ENCODE data around the gene CACNA1C. TPM values are rescaled to one million over a fixed set of nuclear protein-coding genes. Genes with fewer than 3 reads are reported as not detected.
A peak's percentile ranks its signal among the peaks of the same experiment; 100 is the strongest.

CACNA1C gene
- total and polyA plus RNA-seq, 2 of the 4 experiments (the other 2 are of a cell fraction) = 1.6 to 2.6 TPM

- in situ Hi-C loops (cut with MboI; ENCODE audit: low sequenced_read_pairs) (no loop called here), dilution Hi-C loops (cut with HindIII; ENCODE audit: low sequenced_read_pairs, unreplicated experiment) (no loop called here), intact Hi-C loops (cut with micrococcal nuclease) (loop anchor here (5.0 kb wide), 1 partner anchor 99 kb away; no protein-coding TSS in a partner anchor)
- Histone ChIP-seq H2BK15ac (ENCODE audit: low read depth, low read length) (no peak overlapping the region), H3K4me3 (ENCODE audit: insufficient read depth, low read depth, low read length) (no peak overlapping the region), H3K27me3 (ENCODE audit: control insufficient read depth, insufficient read depth, low read length) (no peaks in the 10 kb centered on the region), H3K4me1 (ENCODE audit: control insufficient read depth, insufficient read depth, low read length) (no peaks in the 10 kb centered on the region), H4K20me1 (ENCODE audit: insufficient read depth, low read length) (no peaks in the 10 kb centered on the region), H3K23ac (ENCODE audit: low read depth, low read length) (no peak overlapping the region), H3K56ac (ENCODE audit: extremely low read depth, insufficient read depth, low read length) (no peak overlapping the region), H3K9me1 (ENCODE audit: insufficient read depth, low read length) (no peaks in the 10 kb centered on the region), H2AK5ac (ENCODE audit: low read depth, low read length) (no peak overlapping the region), H2AFZ (replicated peaks; ENCODE audit: low read length, poor library complexity) (no peak overlapping the region), H4K8ac (ENCODE audit: low read depth in 2 of 2, low read length in 2 of 2) (no peak overlapping the region), H2BK20ac (ENCODE audit: low read depth, low read length) (no peak overlapping the region), H3K79me1 (ENCODE audit: low read depth in 1 of 2, low read length in 2 of 2) (no peaks in the 10 kb centered on the region), H2BK120ac (ENCODE audit: low read depth, low read length) (no peak overlapping the region), H3K9ac (ENCODE audit: low read depth, low read length) (no peak overlapping the region), H3K18ac (ENCODE audit: low read depth, low read length) (no peak overlapping the region), H4K5ac (ENCODE audit: low read depth, low read length) (no peak overlapping the region), H3K36me3 (ENCODE audit: control insufficient read depth, insufficient read depth, low read length) (peaks cover 28% of the 10 kb centered on the region), H2AK9ac (replicated peaks; ENCODE audit: low read depth, low read length, poor library complexity) (no peak overlapping the region), H3K4me2 (ENCODE audit: low read depth, low read length) (no peak overlapping the region), H2BK5ac (ENCODE audit: low read depth, low read length, poor library complexity, severe bottlenecking) (no peak overlapping the region), H3K9me3 (ENCODE audit: control insufficient read depth, insufficient read depth, low read length) (no peaks in the 10 kb centered on the region), H3K14ac (replicated peaks; ENCODE audit: low read depth, low read length) (no peak overlapping the region), H4K91ac (ENCODE audit: insufficient read depth, low read depth, low read length) (no peak overlapping the region), H3K4ac (ENCODE audit: low read depth, low read length) (no peak overlapping the region), H3K27ac (ENCODE audit: insufficient read depth, low read length) (no peak overlapping the region)
- ATAC-seq (ENCODE audit: low read depth) (peak; percentile 21; the same call in 1 of the 2 replicates), DNase-seq (peak; percentile 30)
- ChIA-PET POLR2A (ENCODE audit: unreplicated experiment) (interaction anchor here (0.6 kb wide), 1 partner anchor 129 kb away, joined by 4 read pairs; no protein-coding TSS in a partner anchor), CTCF (interaction anchor here (1.0 to 1.1 kb wide), 2 partner anchors 10 to 131 kb away, joined by 3 read pairs; no protein-coding TSS in a partner anchor)
- BruUV-seq (replicated peaks) = no TSS peak
- WGBS, 2 experiments (ENCODE audit: extremely low coverage in 2 of 2, insufficient read length in 1 of 2) = no CpG with 5 or more reads among the region's 12 CpGs
- no peak for TF ChIP-seq POLR2A (IDR thresholded peaks at IDR 0.05; ENCODE audit: low read depth, low read length)
- TF ChIP-seq MXI1 (IDR thresholded peaks at IDR 0.05; ENCODE audit: borderline replicate concordance, low read depth, low read length) = no peak
- TF ChIP-seq, protein P1, sequence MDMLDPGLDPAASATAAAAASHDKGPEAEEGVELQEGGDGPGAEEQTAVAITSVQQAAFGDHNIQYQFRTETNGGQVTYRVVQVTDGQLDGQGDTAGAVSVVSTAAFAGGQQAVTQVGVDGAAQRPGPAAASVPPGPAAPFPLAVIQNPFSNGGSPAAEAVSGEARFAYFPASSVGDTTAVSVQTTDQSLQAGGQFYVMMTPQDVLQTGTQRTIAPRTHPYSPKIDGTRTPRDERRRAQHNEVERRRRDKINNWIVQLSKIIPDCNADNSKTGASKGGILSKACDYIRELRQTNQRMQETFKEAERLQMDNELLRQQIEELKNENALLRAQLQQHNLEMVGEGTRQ (IDR thresholded peaks at IDR 0.05; ENCODE audit: low read depth, low read length) = no peak
- no peak for TF ChIP-seq MAFK (IDR thresholded peaks at IDR 0.05; ENCODE audit: low read depth, low read length)
- TF ChIP-seq, protein P2, sequence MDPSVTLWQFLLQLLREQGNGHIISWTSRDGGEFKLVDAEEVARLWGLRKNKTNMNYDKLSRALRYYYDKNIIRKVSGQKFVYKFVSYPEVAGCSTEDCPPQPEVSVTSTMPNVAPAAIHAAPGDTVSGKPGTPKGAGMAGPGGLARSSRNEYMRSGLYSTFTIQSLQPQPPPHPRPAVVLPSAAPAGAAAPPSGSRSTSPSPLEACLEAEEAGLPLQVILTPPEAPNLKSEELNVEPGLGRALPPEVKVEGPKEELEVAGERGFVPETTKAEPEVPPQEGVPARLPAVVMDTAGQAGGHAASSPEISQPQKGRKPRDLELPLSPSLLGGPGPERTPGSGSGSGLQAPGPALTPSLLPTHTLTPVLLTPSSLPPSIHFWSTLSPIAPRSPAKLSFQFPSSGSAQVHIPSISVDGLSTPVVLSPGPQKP (IDR thresholded peaks at IDR 0.05; ENCODE audit: borderline replicate concordance, low read depth, low read length) = no peak
- TF ChIP-seq BHLHE40 (IDR thresholded peaks at IDR 0.05; ENCODE audit: low read depth, low read length) = no peak
- TF ChIP-seq RFX5 (IDR thresholded peaks at IDR 0.05; ENCODE audit: low read depth, low read length) = no peak
- TF ChIP-seq RAD21 (IDR thresholded peaks at IDR 0.05; ENCODE audit: low read length) = no peak
- no peak for TF ChIP-seq CTCF (conservative IDR thresholded peaks at IDR 0.05; ENCODE audit: low read depth, low read length)
- TF ChIP-seq NFE2L2 (IDR thresholded peaks at IDR 0.05; ENCODE audit: low read depth, low read length) = no peak
- no peak for TF ChIP-seq CHD1 (IDR thresholded peaks at IDR 0.05; ENCODE audit: low read depth, low read length)
- TF ChIP-seq CEBPB (IDR thresholded peaks at IDR 0.05; ENCODE audit: low read depth, low read length) = no peak
- no peak for TF ChIP-seq SMC3 (IDR thresholded peaks at IDR 0.05; ENCODE audit: low read depth, low read length)
- no peak for TF ChIP-seq MAZ (IDR thresholded peaks at IDR 0.05; ENCODE audit: borderline replicate concordance, low read depth, low read length)
- TF ChIP-seq RCOR1 (IDR thresholded peaks at IDR 0.05; ENCODE audit: insufficient replicate concordance, low read length) = no peak
Observed at GRCh38 chr12:2683283-2684025, 630.7 kb downstream of the CACNA1C start.

All from IMR-90 (cell line).